HG03432 (cell line): ENCODE results near the gene FRMD6.

Experiments used
- ATAC-seq: cut with Tn5 transposase; IDR thresholded peaks from one replicate; pipeline ENCODE4 v1.9.1; 2021; ENCODE audit warnings: mild to moderate bottlenecking, moderate library complexity; ENCODE audit not compliant: unreplicated experiment

Gene FRMD6

GRCh38 chr14:51651388-51652167 lies at the start of gene FRMD6:
FRMD6 (plus strand) TSS chr14:51651910; CDS start chr14:51689837, 37,927 bp downstream.
- ATAC-seq: peak; percentile 82

GRCh38 chr14:51602310-51602709 lies 49.4 kb upstream of the FRMD6 start:
- ATAC-seq: peak; percentile 63

GRCh38 chr14:51603495-51603894 lies 48.2 kb upstream of the FRMD6 start:
- ATAC-seq: no peak

GRCh38 chr14:51604073-51604472 lies 47.6 kb upstream of the FRMD6 start:
- no peak for ATAC-seq

GRCh38 chr14:51605575-51605974 lies 46.1 kb upstream of the FRMD6 start:
- no peak for ATAC-seq

GRCh38 chr14:51607711-51608110 lies 44.0 kb upstream of the FRMD6 start:
- no peak for ATAC-seq

- ATAC-seq: no peak
These were observed 42.3 kb upstream of the FRMD6 start for GRCh38 chr14:51609251-51609954.

GRCh38 chr14:51609955-51610283 lies 41.8 kb upstream of the FRMD6 start:
- peak; percentile 73 for ATAC-seq

- ATAC-seq: no peak
These were observed 40.9 kb upstream of the FRMD6 start for GRCh38 chr14:51610771-51611170.

GRCh38 chr14:51612449-51612848 lies 39.3 kb upstream of the FRMD6 start:
- ATAC-seq: no peak

- no peak for ATAC-seq
These were observed 38.3 kb upstream of the FRMD6 start for GRCh38 chr14:51613416-51613815.

- peak; percentile 75 for ATAC-seq
These were observed 37.0 kb upstream of the FRMD6 start for GRCh38 chr14:51614707-51615106.

- ATAC-seq: no peak
These were observed 35.5 kb upstream of the FRMD6 start for GRCh38 chr14:51616256-51616655.

- ATAC-seq: no peak
These were observed 34.8 kb upstream of the FRMD6 start for GRCh38 chr14:51616724-51617409.

GRCh38 chr14:51619561-51619960 lies 32.1 kb upstream of the FRMD6 start:
- ATAC-seq: no peak

- no peak for ATAC-seq
These were observed 31.7 kb upstream of the FRMD6 start for GRCh38 chr14:51620056-51620455.

GRCh38 chr14:51621654-51622053 lies 30.1 kb upstream of the FRMD6 start:
- no peak for ATAC-seq

GRCh38 chr14:51622376-51622775 lies 29.3 kb upstream of the FRMD6 start:
- ATAC-seq: no peak

GRCh38 chr14:51624955-51625569 lies 26.6 kb upstream of the FRMD6 start:
- no peak for ATAC-seq

GRCh38 chr14:51626185-51626584 lies 25.5 kb upstream of the FRMD6 start:
- ATAC-seq: no peak

- ATAC-seq: no peak
These were observed 24.9 kb upstream of the FRMD6 start for GRCh38 chr14:51626788-51627187.
